NCI-H748 (cell line): Measurements from ENCODE around the gene OR5D16.
"Not testable (repeated sequence)": the region's sequence is repeated elsewhere in the genome, so short reads cannot be mapped to it uniquely, and the experiment has no call there.

Experiments used
- DNase-seq: peaks from one replicate; lab custom pipeline; 2025; ENCODE audit not compliant: unreplicated experiment; lab: John Stamatoyannopoulos, UW

The OR5D16 gene

GRCh38 chr11:55838452-55838851 is at the start of gene OR5D16:
TSS of gene OR5D16 (plus strand) at chr11:55838752. CDS start at chr11:55838752, 0 bp downstream.
- no peak for DNase-seq

- DNase-seq: no peak
Observed at GRCh38 chr11:55791606-55792005, 46.9 kb upstream of the OR5D16 start.

GRCh38 chr11:55793321-55793720 is 45.2 kb upstream of the OR5D16 start:
- no peak for DNase-seq

GRCh38 chr11:55795256-55795655 is 43.3 kb upstream of the OR5D16 start, which contains the start of gene OR5D14:
TSS of gene OR5D14 (plus strand) at chr11:55795556. CDS start at chr11:55795556, 0 bp downstream.
- no peak for DNase-seq

GRCh38 chr11:55806248-55806647 is 32.3 kb upstream of the OR5D16 start:
- DNase-seq: no peak

- DNase-seq: no peak
Observed at GRCh38 chr11:55811067-55811466, 27.5 kb upstream of the OR5D16 start, which contains the start of gene OR5L1. TSS of gene OR5L1 (plus strand) at chr11:55811367. CDS start at chr11:55811467, 100 bp downstream.

- no peak for DNase-seq
Observed at GRCh38 chr11:55819330-55819729, 19.2 kb upstream of the OR5D16 start, which contains the start of gene OR5D18. TSS of gene OR5D18 (plus strand) at chr11:55819630. CDS start at chr11:55819630, 0 bp downstream.

GRCh38 chr11:55826919-55827318 is 11.6 kb upstream of the OR5D16 start, which contains the start of gene OR5L2:
TSS of gene OR5L2 (plus strand) at chr11:55827219. CDS start at chr11:55827219, 0 bp downstream.
- no peak for DNase-seq

- no peak for DNase-seq
Observed at GRCh38 chr11:55847453-55847852, 8.9 kb downstream of the OR5D16 start.

- DNase-seq: no peak
Observed at GRCh38 chr11:55849037-55849436, 10.5 kb downstream of the OR5D16 start.

- no peak for DNase-seq
Observed at GRCh38 chr11:55852141-55852540, 13.6 kb downstream of the OR5D16 start.

- no peak for DNase-seq
Observed at GRCh38 chr11:55854704-55855103, 16.2 kb downstream of the OR5D16 start.

- not testable (repeated sequence) for DNase-seq
Observed at GRCh38 chr11:55867354-55867753, 28.8 kb downstream of the OR5D16 start.

- DNase-seq: peak; percentile 36
Observed at GRCh38 chr11:55872731-55873130, 34.2 kb downstream of the OR5D16 start.

GRCh38 chr11:55873146-55873545 is 34.6 kb downstream of the OR5D16 start:
- peak; percentile 64 for DNase-seq

- DNase-seq: not testable (repeated sequence)
Observed at GRCh38 chr11:55882997-55883396, 44.4 kb downstream of the OR5D16 start, which contains the start of gene TRIM51. TSS of gene TRIM51 (plus strand) at chr11:55883297. CDS start at chr11:55885429, 2,132 bp downstream.

GRCh38 chr11:55884995-55885394 is 46.4 kb downstream of the OR5D16 start:
- not testable (repeated sequence) for DNase-seq

GRCh38 chr11:55885481-55885880 is 46.9 kb downstream of the OR5D16 start:
- DNase-seq: not testable (repeated sequence)
